GM12878 (cell line): Measurements from ENCODE around the gene FUT6. TPM values are rescaled to one million over a fixed set of nuclear protein-coding genes. Genes with fewer than 3 reads are reported as not detected.

Experiments
- ATAC-seq: fragments of 200-7000 bp; cut with Tn5 transposase; 3 replicates; pipeline ENCODE4 v1.9.1; 2020; ENCODE audit warnings: mild to moderate bottlenecking, moderate library complexity
- BruUV-seq: library from RNA; stranded (reverse); fragments of 400-500 nt; replicated peaks from 2 replicates; lab custom pipeline; 2021; lab: Mats Ljungman, UMichigan
- CTCF ChIA-PET: fragments of 300-600 bp; sonication (Branson Sonifier 250); formaldehyde crosslinking; extraction: SDS; loops from one replicate; lab custom pipeline; 2021; ENCODE audit warnings: inconsistent platforms; lab: Yijun Ruan, JAX
- POLR2A ChIA-PET: fragments of 350-600 bp; formaldehyde crosslinking; extraction: SDS; loops from one replicate; lab custom pipeline; 2021; ENCODE audit warnings: inconsistent platforms; lab: Charles Lee
- RAD21 ChIA-PET: fragments of 300-600 bp; sonication (Branson Sonifier 250); formaldehyde crosslinking; loops from one replicate; lab custom pipeline; 2023; ENCODE audit warnings: antibody characterized with exemption; ENCODE audit not compliant: unreplicated experiment; lab: Charles Lee
- SMC1A ChIA-PET: fragments of 300-600 bp; sonication (Branson Sonifier 250); formaldehyde crosslinking; loops from one replicate; lab custom pipeline; 2023; ENCODE audit not compliant: unreplicated experiment, uncharacterized antibody; lab: Charles Lee
- DNase-seq: peaks from one replicate; pipeline ENCODE4 v3.0.0-alpha.2; 2011; ENCODE audit warnings: low read depth, low spot score
- FAIRE-seq: peaks from 3 replicates; lab custom pipeline; 2011; peaks lifted over from hg19 to GRCh38; lab: Jason Lieb, UNC
- H2AFZ ChIP-seq: 2 replicates; pipeline ENCODE4 v1.6.0; 2011; ENCODE audit warnings: low read depth, low read length, control low read depth; ENCODE audit not compliant: control insufficient read depth
- H3K27ac ChIP-seq: 2 replicates; pipeline ENCODE4 v1.5.1; 2011; ENCODE audit warnings: control low read depth; ENCODE audit not compliant: control insufficient read depth, insufficient read depth
- H3K27me3 ChIP-seq, 2 experiments: replicated peaks in 1 of 2; 2 replicates each; pipeline versions ENCODE4 v1.6.0 to v1.6.1; 2011; ENCODE audit warnings: low read length in 1 of 2; ENCODE audit not compliant: control insufficient read depth in 2 of 2, insufficient read depth in 2 of 2
- H3K36me3 ChIP-seq, 2 experiments: 2 replicates each; pipeline ENCODE4 v1.5.1; 2011; ENCODE audit warnings: low read length in 1 of 2; ENCODE audit not compliant: control insufficient read depth in 2 of 2, insufficient read depth in 2 of 2
- H3K4me1 ChIP-seq: 2 replicates; pipeline ENCODE4 v1.6.1; 2011; ENCODE audit warnings: mild to moderate bottlenecking, low read length, moderate library complexity, mixed read lengths; ENCODE audit not compliant: control insufficient read depth, insufficient read depth
- H3K4me2 ChIP-seq: 2 replicates; pipeline ENCODE4 v1.6.0; 2011; ENCODE audit warnings: control low read depth; ENCODE audit not compliant: control insufficient read depth, insufficient read depth
- H3K4me3 ChIP-seq: fragments of 200-600 bp; sonication (generic); 2 replicates; pipeline ENCODE4 v1.5.1; 2016
- H3K79me2 ChIP-seq: 2 replicates; pipeline ENCODE4 v1.6.0; 2011; ENCODE audit warnings: low read length; ENCODE audit not compliant: control insufficient read depth, insufficient read depth
- H3K9ac ChIP-seq: 2 replicates; pipeline ENCODE4 v1.8.0; 2011; ENCODE audit warnings: low read length, control low read depth, mixed read lengths; ENCODE audit not compliant: control insufficient read depth, insufficient read depth
- H3K9me3 ChIP-seq: replicated peaks from 3 replicates; pipeline ENCODE4 v1.5.1; 2011; ENCODE audit warnings: mild to moderate bottlenecking, low read length; ENCODE audit not compliant: control insufficient read depth, insufficient read depth
- H4K20me1 ChIP-seq: 2 replicates; pipeline ENCODE4 v1.6.0; 2011; ENCODE audit not compliant: control insufficient read depth, insufficient read depth
- BCL11A ChIP-seq: IDR thresholded peaks from 2 replicates; pipeline ENCODE4 v1.6.1; 2011; ENCODE audit warnings: low read depth, low read length
- MEF2B ChIP-seq: fragments of 450-650 bp; IDR thresholded peaks from 2 replicates; pipeline ENCODE4 v1.6.1; 2018; ENCODE audit warnings: mild to moderate bottlenecking, moderate library complexity; ENCODE audit not compliant: partially characterized antibody, poor library complexity, severe bottlenecking
- NFIC ChIP-seq: IDR thresholded peaks from 2 replicates; pipeline ENCODE4 v1.6.1; 2012; ENCODE audit warnings: low read depth, mild to moderate bottlenecking, inconsistent platforms, low read length, moderate library complexity
- NR2C2 ChIP-seq: IDR thresholded peaks from 2 replicates; pipeline ENCODE4 v1.6.1; 2011; ENCODE audit warnings: borderline replicate concordance, low read depth; ENCODE audit not compliant: control insufficient read depth, insufficient read length
- PML ChIP-seq: IDR thresholded peaks from 2 replicates; pipeline ENCODE4 v1.6.1; 2012; ENCODE audit warnings: low read length, inconsistent platforms
- POLR2AphosphoS2 ChIP-seq: IDR thresholded peaks from 2 replicates; pipeline ENCODE4 v1.6.1; 2011; ENCODE audit warnings: low read depth, mild to moderate bottlenecking, low read length, improper control_type of control experiment, moderate library complexity
- SMAD5 ChIP-seq: IDR thresholded peaks from 2 replicates; pipeline ENCODE4 v1.6.1; 2016; ENCODE audit warnings: antibody characterized with exemption, low read depth
- SMC3 ChIP-seq: IDR thresholded peaks from 2 replicates; pipeline ENCODE4 v1.6.1; 2011; ENCODE audit warnings: low read length, improper control_type of control experiment, borderline replicate concordance
- SREBF2 ChIP-seq: IDR thresholded peaks from 2 replicates; pipeline ENCODE4 v1.6.1; 2012; ENCODE audit warnings: mild to moderate bottlenecking, low read length
- ZNF274 ChIP-seq: IDR thresholded peaks from one replicate; pipeline ENCODE4 v1.8.0; 2011; ENCODE audit not compliant: insufficient read length, insufficient read depth
- WGBS: methylation state at CpG from one replicate; pipeline ENCODE4 v1.1.6; 2016; ENCODE audit warnings: low lambda C conversion rate; ENCODE audit not compliant: insufficient replicate concordance, insufficient coverage; ENCODE audit errors: missing lambda C conversion rate; 5-methylcytosine and 5-hydroxymethylcytosine counted together
- in situ Hi-C: fragments of 300-500 bp; cut with MboI; formaldehyde crosslinking; loops from 9 replicates; pipeline ENCODE4 v1.14.3; 2018; ENCODE audit warnings: mixed read lengths
- intact Hi-C: fragments of 100-400 bp; cut with micrococcal nuclease; formaldehyde crosslinking; loops from one replicate; pipeline ENCODE4 v1.14.2; 2022; ENCODE audit not compliant: unreplicated experiment
- polyA plus RNA-seq, 11 experiments: library from polyadenylated mRNA; depleted of rRNA in 4 of 11; unstranded in 6 of 11; stranded (reverse) in 5 of 11; fragments of >200 nt; fragmentation: Nextera tagmentation in 4 of 11; fragmentation: Illumina TruSeq in 1 of 11; extraction: Ambion mirVana in 4 of 11; extraction: Trizol in 1 of 11; gene quantifications; 1 replicate in 1 of 11; 2 replicates in 10 of 11; pipeline versions ENCODE4 v1.2.1 to v1.2.3, GENCODE V29; 2011 to 2016; ENCODE audit warnings: inconsistent platforms in 2 of 11, missing spikeins in 2 of 11, low read depth in 1 of 11
- total RNA-seq, 4 experiments: library from RNA; depleted of rRNA in 3 of 4; stranded (reverse); fragments of >200 nt in 3 of 4; fragmentation: Illumina TruSeq in 1 of 4; extraction: Trizol in 1 of 4; gene quantifications; 2 replicates each; pipeline versions ENCODE4 v1.2.1 to v1.2.3, GENCODE V29; 2013 to 2021
- TF ChIP-seq, protein P1 (sequence below), 3 experiments: IDR thresholded peaks in 2 of 3; conservative IDR thresholded peaks in 1 of 3; 2 replicates each; pipeline ENCODE4 v1.5.1; 2011; ENCODE audit warnings: low read depth in 3 of 3, low read length in 3 of 3, mild to moderate bottlenecking in 3 of 3, control low read depth in 2 of 3, moderate library complexity in 2 of 3, inconsistent platforms in 1 of 3, mixed read lengths in 1 of 3; ENCODE audit not compliant: control insufficient read depth in 2 of 3, insufficient read depth in 1 of 3; ENCODE audit errors: extremely low read depth in 1 of 3
- TF ChIP-seq, protein P2 (sequence below): IDR thresholded peaks from 2 replicates; pipeline ENCODE4 v1.6.1; 2011; ENCODE audit warnings: low read depth, low read length, improper control_type of control experiment, borderline replicate concordance

FUT6 gene
- total and polyA plus RNA-seq, 10 of the 15 experiments (the other 5 are each of a cell fraction or from before 2014, with no cell fraction given), result not detected

DNA sequence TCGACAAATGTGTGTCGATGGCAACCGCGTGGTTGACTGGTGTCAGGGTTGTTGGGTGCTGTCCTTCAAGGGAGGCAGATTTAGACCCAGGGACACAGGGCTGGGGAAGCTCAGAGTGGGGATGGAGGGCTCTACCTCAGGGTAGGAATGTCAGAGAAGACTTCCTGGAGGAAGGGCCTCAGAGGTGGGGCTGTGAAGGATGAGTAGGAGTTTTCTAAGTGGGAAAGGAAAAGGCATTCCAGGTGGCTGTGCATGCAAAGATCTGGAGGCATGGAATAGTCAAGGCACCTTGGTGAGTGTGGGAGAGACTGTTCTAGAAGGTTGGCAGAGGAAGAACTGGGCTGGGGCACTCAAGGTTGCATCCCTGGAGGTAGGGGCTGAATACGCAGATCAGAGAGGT, 32.6 kb downstream of the FUT6 start:
- no TSS peak for BruUV-seq
- Histone ChIP-seq H2AFZ (no peak overlapping the region), H3K9me3 (no peaks in the 10 kb centered on the region), H3K27me3 (no peaks in the 10 kb centered on the region; a peak in 2 of 4 replicates), H4K20me1 (no peaks in the 10 kb centered on the region), H3K36me3 (no peaks in the 10 kb centered on the region), H3K4me1 (peaks cover 7% of the 10 kb centered on the region), H3K4me3 (no peak overlapping the region), H3K79me2 (no peaks in the 10 kb centered on the region), H3K27ac (no peak overlapping the region), H3K4me2 (no peak overlapping the region)
- intact Hi-C loops (loop anchor here (10.0 kb wide), 1 partner anchor 218 kb away; no protein-coding TSS in a partner anchor), in situ Hi-C loops (loop anchor here (5.0 kb wide), 1 partner anchor 215 kb away; no protein-coding TSS in a partner anchor)
- ChIA-PET SMC1A (no interaction called here), POLR2A (no interaction called here), CTCF (interaction anchor here (0.7 kb wide), 1 partner anchor 215 kb away, joined by 3 read pairs; no protein-coding TSS in a partner anchor), RAD21 (no interaction called here)
- no peak for FAIRE-seq
- WGBS, result 77% methylated on average over 5 of the region's 5 CpGs
- no peak for ATAC-seq
- TF ChIP-seq, protein P1, sequence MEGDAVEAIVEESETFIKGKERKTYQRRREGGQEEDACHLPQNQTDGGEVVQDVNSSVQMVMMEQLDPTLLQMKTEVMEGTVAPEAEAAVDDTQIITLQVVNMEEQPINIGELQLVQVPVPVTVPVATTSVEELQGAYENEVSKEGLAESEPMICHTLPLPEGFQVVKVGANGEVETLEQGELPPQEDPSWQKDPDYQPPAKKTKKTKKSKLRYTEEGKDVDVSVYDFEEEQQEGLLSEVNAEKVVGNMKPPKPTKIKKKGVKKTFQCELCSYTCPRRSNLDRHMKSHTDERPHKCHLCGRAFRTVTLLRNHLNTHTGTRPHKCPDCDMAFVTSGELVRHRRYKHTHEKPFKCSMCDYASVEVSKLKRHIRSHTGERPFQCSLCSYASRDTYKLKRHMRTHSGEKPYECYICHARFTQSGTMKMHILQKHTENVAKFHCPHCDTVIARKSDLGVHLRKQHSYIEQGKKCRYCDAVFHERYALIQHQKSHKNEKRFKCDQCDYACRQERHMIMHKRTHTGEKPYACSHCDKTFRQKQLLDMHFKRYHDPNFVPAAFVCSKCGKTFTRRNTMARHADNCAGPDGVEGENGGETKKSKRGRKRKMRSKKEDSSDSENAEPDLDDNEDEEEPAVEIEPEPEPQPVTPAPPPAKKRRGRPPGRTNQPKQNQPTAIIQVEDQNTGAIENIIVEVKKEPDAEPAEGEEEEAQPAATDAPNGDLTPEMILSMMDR (IDR thresholded peaks at IDR 0.05 in 2 of 3, conservative IDR thresholded peaks at IDR 0.05 in 1 of 3; ENCODE audit: control insufficient read depth in 2 of 3, extremely low read depth in 1 of 3, insufficient read depth in 1 of 3, low read depth in 3 of 3, low read length in 3 of 3), result no peak
- TF ChIP-seq POLR2AphosphoS2 (no peak), BCL11A (no peak), SMC3 (no peak), SMAD5 (no peak), SREBF2 (no peak), PML (no peak), MEF2B (no peak), ZNF274 (no peak), NR2C2 (no peak), NFIC (no peak)
- TF ChIP-seq, protein P2, sequence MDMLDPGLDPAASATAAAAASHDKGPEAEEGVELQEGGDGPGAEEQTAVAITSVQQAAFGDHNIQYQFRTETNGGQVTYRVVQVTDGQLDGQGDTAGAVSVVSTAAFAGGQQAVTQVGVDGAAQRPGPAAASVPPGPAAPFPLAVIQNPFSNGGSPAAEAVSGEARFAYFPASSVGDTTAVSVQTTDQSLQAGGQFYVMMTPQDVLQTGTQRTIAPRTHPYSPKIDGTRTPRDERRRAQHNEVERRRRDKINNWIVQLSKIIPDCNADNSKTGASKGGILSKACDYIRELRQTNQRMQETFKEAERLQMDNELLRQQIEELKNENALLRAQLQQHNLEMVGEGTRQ, result no peak
- TF ChIP-seq, all 136 proteins: peak for 0
- no peak for DNase-seq
- H3K9ac ChIP-seq, result no peak overlapping the region
